Liver (tissue), 9 donors: ENCODE measurements around the gene HBA1. TPM values are rescaled to one million over a fixed set of nuclear protein-coding genes. Genes with fewer than 3 reads are reported as not detected.

ENCODE experiments used
- DNase-seq: peaks from one replicate; pipeline ENCODE4 v3.0.0-alpha.2; 2017; ENCODE audit warnings: low spot score
- H3K27ac ChIP-seq, 2 donors: one replicate each; pipeline ENCODE4 v1.7.0; 2013; ENCODE audit warnings: inconsistent platforms in 2 of 2, low read length in 2 of 2, control low read depth in 1 of 2, low read depth in 1 of 2, mild to moderate bottlenecking in 1 of 2
- H3K27me3 ChIP-seq, 4 donors: one replicate each; pipeline versions ENCODE4 v1.6.1 to v1.7.0; 2013; ENCODE audit warnings: low read length in 3 of 4, inconsistent platforms in 1 of 4, mild to moderate bottlenecking in 1 of 4, moderate library complexity in 1 of 4; ENCODE audit not compliant: control insufficient read depth in 4 of 4, insufficient read depth in 4 of 4
- H3K36me3 ChIP-seq, 4 donors: one replicate each; pipeline versions ENCODE4 v1.6.1 to v1.7.0; 2013; ENCODE audit warnings: low read length in 3 of 4, mild to moderate bottlenecking in 3 of 4, low read depth in 1 of 4, moderate library complexity in 1 of 4; ENCODE audit not compliant: control insufficient read depth in 4 of 4, insufficient read depth in 3 of 4
- H3K4me1 ChIP-seq, 4 donors: one replicate each; pipeline versions ENCODE4 v1.6.1 to v1.7.0; 2013; ENCODE audit warnings: low read length in 3 of 4, mild to moderate bottlenecking in 3 of 4, moderate library complexity in 1 of 4; ENCODE audit not compliant: control insufficient read depth in 4 of 4, insufficient read depth in 4 of 4
- H3K4me3 ChIP-seq, 3 donors: one replicate each; pipeline versions ENCODE4 v1.6.1 to v1.7.0; 2013; ENCODE audit warnings: low read length in 3 of 3, control low read depth in 1 of 3, low read depth in 1 of 3, mild to moderate bottlenecking in 1 of 3
- H3K9ac ChIP-seq, 2 donors: one replicate each; pipeline ENCODE4 v1.7.0; 2013; ENCODE audit warnings: low read length in 2 of 2, mild to moderate bottlenecking in 2 of 2, moderate library complexity in 2 of 2, control low read depth in 1 of 2, low read depth in 1 of 2
- H3K9me3 ChIP-seq, 4 donors: one replicate each; pipeline versions ENCODE4 v1.6.1 to v1.7.0; 2013; ENCODE audit warnings: low read length in 3 of 4; ENCODE audit not compliant: control insufficient read depth in 4 of 4
- FOXA1 ChIP-seq: IDR thresholded peaks from 2 replicates; pipeline ENCODE4 v1.6.1; 2016; ENCODE audit warnings: antibody characterized with exemption
- HNF4A ChIP-seq, 2 donors: conservative IDR thresholded peaks; 2 replicates each; pipeline ENCODE4 v1.6.1; 2016; ENCODE audit warnings: antibody characterized with exemption in 2 of 2, mild to moderate bottlenecking in 2 of 2
- HNF4G ChIP-seq: IDR thresholded peaks from 2 replicates; pipeline ENCODE4 v1.6.1; 2016; ENCODE audit warnings: antibody characterized with exemption
- NR2F2 ChIP-seq: IDR thresholded peaks from 2 replicates; pipeline ENCODE4 v1.6.1; 2016; ENCODE audit warnings: antibody characterized with exemption
- RAD21 ChIP-seq, 2 donors: IDR thresholded peaks; 2 replicates each; pipeline ENCODE4 v1.6.1; 2016; ENCODE audit warnings: antibody characterized with exemption in 2 of 2, mild to moderate bottlenecking in 2 of 2
- TAF1 ChIP-seq: conservative IDR thresholded peaks from 2 replicates; pipeline ENCODE4 v1.6.1; 2016; ENCODE audit warnings: antibody characterized with exemption, mild to moderate bottlenecking
- YY1 ChIP-seq: IDR thresholded peaks from 2 replicates; pipeline ENCODE4 v1.6.1; 2016; ENCODE audit warnings: antibody characterized with exemption, mild to moderate bottlenecking
- WGBS: extraction: QIAGEN DNeasy Blood & Tissue Kit; methylation state at CpG from one replicate; pipeline ENCODE4 v1.1.7; 2013; 5-methylcytosine and 5-hydroxymethylcytosine counted together
- polyA plus RNA-seq, 2 donors: library from polyadenylated mRNA; stranded (reverse) in 1 of 2; unstranded in 1 of 2; fragments of 200-250 nt in 1 of 2; fragments of >200 nt in 1 of 2; fragmentation: Nextera tagmentation in 1 of 2; extraction: Ambion mirVana in 1 of 2; gene quantifications; one replicate each; pipeline versions ENCODE4 v1.2.1 to v1.2.3, GENCODE V29; 2013 to 2015
- total RNA-seq, 2 donors: library from RNA; depleted of rRNA; stranded (reverse); fragments of >200 nt; gene quantifications; one replicate each; pipeline ENCODE4 v1.2.3, GENCODE V29; 2014
- TF ChIP-seq, protein P1 (sequence below): IDR thresholded peaks from 2 replicates; pipeline ENCODE4 v1.6.1; 2016; ENCODE audit warnings: antibody characterized with exemption, mild to moderate bottlenecking
- TF ChIP-seq, protein P2 (sequence below): IDR thresholded peaks from 2 replicates; pipeline ENCODE4 v1.6.1; 2016; ENCODE audit warnings: antibody characterized with exemption
- TF ChIP-seq, protein P3 (sequence below): fragments of 150-350 bp; IDR thresholded peaks from 2 replicates; pipeline ENCODE4 v1.5.1; 2017; ENCODE audit warnings: improper control_type of control experiment, low read depth, low read length; ENCODE audit not compliant: missing input control
- donor health status: healthy.
- donor health status: healthy.
- donor health status: healthy.
- donor health status: healthy.
- donor health status: healthy.

The HBA1 gene
- total and polyA plus RNA-seq, 4 donors = 3.5 to 19,034 (median 30.1) TPM

DNA sequence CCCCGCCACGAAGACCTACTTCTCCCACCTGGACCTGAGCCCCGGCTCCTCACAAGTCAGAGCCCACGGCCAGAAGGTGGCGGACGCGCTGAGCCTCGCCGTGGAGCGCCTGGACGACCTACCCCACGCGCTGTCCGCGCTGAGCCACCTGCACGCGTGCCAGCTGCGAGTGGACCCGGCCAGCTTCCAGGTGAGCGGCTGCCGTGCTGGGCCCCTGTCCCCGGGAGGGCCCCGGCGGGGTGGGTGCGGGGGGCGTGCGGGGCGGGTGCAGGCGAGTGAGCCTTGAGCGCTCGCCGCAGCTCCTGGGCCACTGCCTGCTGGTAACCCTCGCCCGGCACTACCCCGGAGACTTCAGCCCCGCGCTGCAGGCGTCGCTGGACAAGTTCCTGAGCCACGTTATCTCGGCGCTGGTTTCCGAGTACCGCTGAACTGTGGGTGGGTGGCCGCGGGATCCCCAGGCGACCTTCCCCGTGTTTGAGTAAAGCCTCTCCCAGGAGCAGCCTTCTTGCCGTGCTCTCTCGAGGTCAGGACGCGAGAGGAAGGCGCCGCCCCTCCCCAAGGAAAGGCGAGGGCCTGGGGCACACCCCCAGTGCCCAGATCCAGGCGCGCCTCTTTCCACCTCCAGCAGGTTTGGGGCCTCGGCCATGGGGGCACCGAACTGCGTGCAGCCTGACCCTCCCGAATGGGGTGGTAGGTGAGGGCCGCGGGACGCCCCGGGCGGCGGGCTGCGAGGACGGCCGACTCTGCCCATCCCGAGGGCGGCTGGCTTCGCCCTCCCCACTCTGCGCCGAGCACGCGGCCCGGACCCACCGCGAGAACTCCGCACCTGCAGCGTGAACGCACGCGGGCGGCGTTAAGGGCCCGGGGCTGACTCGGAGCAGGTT, 4.4 kb downstream of the HBA1 start (continued):
- TF ChIP-seq, protein P1, sequence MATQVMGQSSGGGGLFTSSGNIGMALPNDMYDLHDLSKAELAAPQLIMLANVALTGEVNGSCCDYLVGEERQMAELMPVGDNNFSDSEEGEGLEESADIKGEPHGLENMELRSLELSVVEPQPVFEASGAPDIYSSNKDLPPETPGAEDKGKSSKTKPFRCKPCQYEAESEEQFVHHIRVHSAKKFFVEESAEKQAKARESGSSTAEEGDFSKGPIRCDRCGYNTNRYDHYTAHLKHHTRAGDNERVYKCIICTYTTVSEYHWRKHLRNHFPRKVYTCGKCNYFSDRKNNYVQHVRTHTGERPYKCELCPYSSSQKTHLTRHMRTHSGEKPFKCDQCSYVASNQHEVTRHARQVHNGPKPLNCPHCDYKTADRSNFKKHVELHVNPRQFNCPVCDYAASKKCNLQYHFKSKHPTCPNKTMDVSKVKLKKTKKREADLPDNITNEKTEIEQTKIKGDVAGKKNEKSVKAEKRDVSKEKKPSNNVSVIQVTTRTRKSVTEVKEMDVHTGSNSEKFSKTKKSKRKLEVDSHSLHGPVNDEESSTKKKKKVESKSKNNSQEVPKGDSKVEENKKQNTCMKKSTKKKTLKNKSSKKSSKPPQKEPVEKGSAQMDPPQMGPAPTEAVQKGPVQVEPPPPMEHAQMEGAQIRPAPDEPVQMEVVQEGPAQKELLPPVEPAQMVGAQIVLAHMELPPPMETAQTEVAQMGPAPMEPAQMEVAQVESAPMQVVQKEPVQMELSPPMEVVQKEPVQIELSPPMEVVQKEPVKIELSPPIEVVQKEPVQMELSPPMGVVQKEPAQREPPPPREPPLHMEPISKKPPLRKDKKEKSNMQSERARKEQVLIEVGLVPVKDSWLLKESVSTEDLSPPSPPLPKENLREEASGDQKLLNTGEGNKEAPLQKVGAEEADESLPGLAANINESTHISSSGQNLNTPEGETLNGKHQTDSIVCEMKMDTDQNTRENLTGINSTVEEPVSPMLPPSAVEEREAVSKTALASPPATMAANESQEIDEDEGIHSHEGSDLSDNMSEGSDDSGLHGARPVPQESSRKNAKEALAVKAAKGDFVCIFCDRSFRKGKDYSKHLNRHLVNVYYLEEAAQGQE = no peak
- TF ChIP-seq HNF4A (conservative IDR thresholded peaks at IDR 0.05) = no peak
- TF ChIP-seq, protein P2, sequence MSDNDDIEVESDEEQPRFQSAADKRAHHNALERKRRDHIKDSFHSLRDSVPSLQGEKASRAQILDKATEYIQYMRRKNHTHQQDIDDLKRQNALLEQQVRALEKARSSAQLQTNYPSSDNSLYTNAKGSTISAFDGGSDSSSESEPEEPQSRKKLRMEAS = no peak
- no peak for TF ChIP-seq YY1
- TF ChIP-seq FOXA1 = no peak
- TF ChIP-seq NR2F2 = no peak
- no peak for TF ChIP-seq TAF1

DNA sequence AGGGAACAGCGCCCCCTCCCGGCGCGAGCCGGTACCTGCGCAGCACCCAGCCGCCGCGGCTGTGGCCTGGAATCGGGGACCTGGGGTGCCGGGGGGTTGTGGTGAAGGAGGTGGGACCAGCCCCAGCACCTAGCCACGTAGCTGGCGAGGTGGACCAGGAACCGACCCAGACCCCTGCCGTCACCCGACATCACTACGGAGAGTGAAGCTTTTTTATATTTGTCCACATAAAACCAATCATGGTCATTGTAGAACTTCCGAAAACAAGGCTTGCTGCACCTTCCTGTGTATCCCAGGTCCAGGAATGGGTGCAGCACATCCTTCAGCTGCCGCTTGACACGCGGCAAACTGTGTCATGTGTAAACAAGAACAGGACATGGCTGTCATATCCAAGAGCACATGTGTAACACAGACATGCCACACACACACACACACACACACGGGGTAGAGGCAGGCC, 5.1 kb downstream of the HBA1 start:
- H3K4me3 ChIP-seq = peak overlapping the region in 1 of 3 donors; percentile 33

More for the DNA sequence above, 5.1 kb downstream of the HBA1 start:
- no peak overlapping the region for H3K27ac ChIP-seq
- H3K9ac ChIP-seq = no peak overlapping the region
- peaks cover 3 to 11% (median 7%) of the 10 kb centered on the region in 4 donors for H3K27me3 ChIP-seq
- H3K4me1 ChIP-seq = peaks cover 5 to 13% (median 11%) of the 10 kb centered on the region in 4 donors
- no peaks in the 10 kb centered on the region for H3K36me3 ChIP-seq
- no peaks in the 10 kb centered on the region for H3K9me3 ChIP-seq
- TF ChIP-seq RAD21 (IDR thresholded peaks at IDR 0.05) = peak; percentile 70 to 85
- TF ChIP-seq, protein P3, sequence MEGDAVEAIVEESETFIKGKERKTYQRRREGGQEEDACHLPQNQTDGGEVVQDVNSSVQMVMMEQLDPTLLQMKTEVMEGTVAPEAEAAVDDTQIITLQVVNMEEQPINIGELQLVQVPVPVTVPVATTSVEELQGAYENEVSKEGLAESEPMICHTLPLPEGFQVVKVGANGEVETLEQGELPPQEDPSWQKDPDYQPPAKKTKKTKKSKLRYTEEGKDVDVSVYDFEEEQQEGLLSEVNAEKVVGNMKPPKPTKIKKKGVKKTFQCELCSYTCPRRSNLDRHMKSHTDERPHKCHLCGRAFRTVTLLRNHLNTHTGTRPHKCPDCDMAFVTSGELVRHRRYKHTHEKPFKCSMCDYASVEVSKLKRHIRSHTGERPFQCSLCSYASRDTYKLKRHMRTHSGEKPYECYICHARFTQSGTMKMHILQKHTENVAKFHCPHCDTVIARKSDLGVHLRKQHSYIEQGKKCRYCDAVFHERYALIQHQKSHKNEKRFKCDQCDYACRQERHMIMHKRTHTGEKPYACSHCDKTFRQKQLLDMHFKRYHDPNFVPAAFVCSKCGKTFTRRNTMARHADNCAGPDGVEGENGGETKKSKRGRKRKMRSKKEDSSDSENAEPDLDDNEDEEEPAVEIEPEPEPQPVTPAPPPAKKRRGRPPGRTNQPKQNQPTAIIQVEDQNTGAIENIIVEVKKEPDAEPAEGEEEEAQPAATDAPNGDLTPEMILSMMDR = peak; percentile 87
- TF ChIP-seq, protein P1 = no peak
- TF ChIP-seq HNF4G = no peak
- DNase-seq = peak; percentile 93
- WGBS = 7% methylated on average over 22 of the region's 22 CpGs
